H1 (cell line): Measurements from ENCODE around the gene TEAD3. TPM values are rescaled to one million over a fixed set of nuclear protein-coding genes. Genes with fewer than 3 reads are reported as not detected.

ENCODE experiments used
- CHD7 ChIP-seq: fragments of 300-600 bp; sonication (generic); IDR thresholded peaks from 2 replicates; pipeline ENCODE4 v1.7.1; 2012; ENCODE audit warnings: low read length, moderate library complexity, mild to moderate bottlenecking, inconsistent platforms; ENCODE audit not compliant: insufficient replicate concordance
- polyA plus RNA-seq, 7 experiments: library from polyadenylated mRNA; depleted of rRNA in 3 of 7; stranded (reverse) in 5 of 7; unstranded in 2 of 7; fragments of >200 nt in 5 of 7; fragments of 200-250 nt in 2 of 7; gene quantifications; 1 replicate in 5 of 7; 2 replicates in 1 of 7; 4 replicates in 1 of 7; pipeline versions ENCODE4 v1.2.1 to v1.2.3, GENCODE V29; 2011 to 2013; ENCODE audit warnings: missing spikeins in 2 of 7, mixed read lengths in 2 of 7
- total RNA-seq: library from RNA; stranded (reverse); fragmentation: NEBNext Ultra II Directional; extraction: Animal tissue kit (Norgen Biotek cat#: 25700); gene quantifications from 2 replicates; pipeline ENCODE4 v1.2.1, GENCODE V29; 2021

Gene TEAD3
- total and polyA plus RNA-seq, 2 of the 8 experiments (the other 6 are each of a cell fraction or from before 2014, with no cell fraction given), result 20.1 to 28.7 TPM

- TF ChIP-seq CHD7, result no peak
These were observed 45.0 kb upstream of the TEAD3 start (continued) for GRCh38 chr6:35541836-35542235.
